Tibial nerve (tissue), 4 donors: ENCODE measurements around the gene CEP78. TPM values are rescaled to one million over a fixed set of nuclear protein-coding genes. Genes with fewer than 3 reads are reported as not detected.
A peak's percentile ranks its signal among the peaks of the same experiment; 100 is the strongest.

Experiments used
- DNase-seq, 2 donors: peaks; one replicate each; pipeline ENCODE4 v3.0.0-alpha.2; 2019; ENCODE audit warnings: low spot score in 2 of 2
- H3K27ac ChIP-seq, 4 donors: fragments of 200-600 bp; sonication (generic) in 3 of 4; one replicate each; pipeline ENCODE4 v1.5.1; 2017 to 2019; ENCODE audit warnings: mild to moderate bottlenecking in 1 of 4
- H3K27me3 ChIP-seq, 2 donors: fragments of 200-600 bp; sonication (generic) in 1 of 2; one replicate each; pipeline versions ENCODE4 v1.5.1 to v1.6.0; 2017 to 2019
- H3K36me3 ChIP-seq, 3 donors: fragments of 200-600 bp; sonication (generic); one replicate each; pipeline ENCODE4 v1.5.1; 2018 to 2019
- H3K4me1 ChIP-seq, 4 donors: fragments of 200-600 bp; sonication (generic) in 3 of 4; one replicate each; pipeline ENCODE4 v1.5.1; 2017 to 2019
- H3K4me3 ChIP-seq, 4 donors: fragments of 200-600 bp; sonication (generic) in 3 of 4; one replicate each; pipeline ENCODE4 v1.5.1; 2017 to 2019; ENCODE audit warnings: mild to moderate bottlenecking in 1 of 4, moderate library complexity in 1 of 4
- H3K9me3 ChIP-seq, 4 donors: fragments of 200-600 bp; sonication (generic) in 3 of 4; one replicate each; pipeline ENCODE4 v1.5.1; 2017 to 2019
- EP300 ChIP-seq, 2 donors: sonication (generic); formaldehyde crosslinking; IDR thresholded peaks; one replicate each; pipeline ENCODE4 v1.6.1; 2017; ENCODE audit warnings: antibody characterized with exemption in 2 of 2, mild to moderate bottlenecking in 1 of 2
- POLR2A ChIP-seq, 2 donors: fragments of 450-650 bp; IDR thresholded peaks; one replicate each; pipeline ENCODE4 v1.6.1; 2017; ENCODE audit warnings: antibody characterized with exemption in 2 of 2, mild to moderate bottlenecking in 2 of 2, moderate library complexity in 2 of 2
- WGBS, 2 donors: methylation state at CpG; one replicate each; pipeline ENCODE4 v1.1.5; 2018; 5-methylcytosine and 5-hydroxymethylcytosine counted together
- total RNA-seq, 4 donors: library from RNA; depleted of rRNA; stranded (reverse); fragments of >200 nt; gene quantifications; one replicate each; pipeline ENCODE4 v1.1.0, GENCODE V29; 2016
- TF ChIP-seq, protein P1 (sequence below), 5 experiments: fragments of 200-600 bp in 3 of 5; fragments of 450-650 bp in 2 of 5; sonication (generic) in 3 of 5; IDR thresholded peaks; one replicate each; pipeline ENCODE4 v1.5.1; 2016 to 2019; ENCODE audit warnings: antibody characterized with exemption in 5 of 5, mild to moderate bottlenecking in 3 of 5, moderate library complexity in 2 of 5

The CEP78 gene
- total RNA-seq, 4 donors from 2014 or later = 8.8 to 21.3 (median 13.3) TPM

DNA sequence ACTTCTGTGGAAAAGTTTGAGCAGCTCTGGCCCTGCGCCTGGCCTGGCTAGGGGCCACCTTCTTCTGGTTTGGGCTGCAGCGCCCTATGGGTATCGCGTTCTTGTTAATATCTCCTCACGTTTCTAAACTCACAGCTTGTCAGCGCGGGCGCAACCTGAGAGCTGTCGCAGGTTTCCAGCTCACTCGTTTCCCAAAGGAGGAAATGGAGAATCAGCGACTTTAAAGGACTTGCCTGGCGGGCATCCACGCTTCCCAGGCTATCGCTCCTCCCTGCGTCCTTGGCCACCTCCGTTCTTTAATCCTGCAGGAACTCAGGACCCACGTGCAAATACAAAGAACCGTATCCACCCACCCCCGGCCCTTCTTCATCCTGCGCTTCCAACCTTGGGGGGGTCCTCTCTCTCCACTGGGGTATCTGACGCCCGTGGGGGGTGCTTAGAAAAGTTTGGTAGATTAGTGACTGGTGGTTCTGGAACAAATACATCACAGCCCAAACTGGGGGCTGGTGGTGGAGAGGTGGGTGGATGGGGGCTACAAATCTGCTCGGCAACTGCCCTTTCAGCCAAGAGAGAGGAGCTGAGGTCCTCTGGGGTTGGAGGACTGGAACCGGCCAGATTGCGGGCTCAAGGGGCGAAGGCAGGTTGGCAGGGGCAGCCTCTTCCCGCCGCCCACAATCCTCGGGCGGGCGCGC, 60.5 kb downstream of the CEP78 start:
- no peak for DNase-seq
- Histone ChIP-seq H3K27ac (peak overlapping the region in 3 of 4 donors; percentile 39 to 74 (median 48)), H3K27me3 (peaks cover 0 to 6% of the 10 kb centered on the region in 2 donors), H3K4me1 (peaks cover 0 to 34% (median 8%) of the 10 kb centered on the region in 4 donors), H3K9me3 (no peaks in the 10 kb centered on the region), H3K36me3 (no peaks in the 10 kb centered on the region), H3K4me3 (peak overlapping the region; percentile 40 to 68 (median 56))
- WGBS, 2 donors = 1 to 6% methylated on average over 32 of the region's 32 CpGs
- TF ChIP-seq EP300 (IDR thresholded peaks at IDR 0.05) (no peak), POLR2A (IDR thresholded peaks at IDR 0.05) (no peak)
- TF ChIP-seq, protein P1, sequence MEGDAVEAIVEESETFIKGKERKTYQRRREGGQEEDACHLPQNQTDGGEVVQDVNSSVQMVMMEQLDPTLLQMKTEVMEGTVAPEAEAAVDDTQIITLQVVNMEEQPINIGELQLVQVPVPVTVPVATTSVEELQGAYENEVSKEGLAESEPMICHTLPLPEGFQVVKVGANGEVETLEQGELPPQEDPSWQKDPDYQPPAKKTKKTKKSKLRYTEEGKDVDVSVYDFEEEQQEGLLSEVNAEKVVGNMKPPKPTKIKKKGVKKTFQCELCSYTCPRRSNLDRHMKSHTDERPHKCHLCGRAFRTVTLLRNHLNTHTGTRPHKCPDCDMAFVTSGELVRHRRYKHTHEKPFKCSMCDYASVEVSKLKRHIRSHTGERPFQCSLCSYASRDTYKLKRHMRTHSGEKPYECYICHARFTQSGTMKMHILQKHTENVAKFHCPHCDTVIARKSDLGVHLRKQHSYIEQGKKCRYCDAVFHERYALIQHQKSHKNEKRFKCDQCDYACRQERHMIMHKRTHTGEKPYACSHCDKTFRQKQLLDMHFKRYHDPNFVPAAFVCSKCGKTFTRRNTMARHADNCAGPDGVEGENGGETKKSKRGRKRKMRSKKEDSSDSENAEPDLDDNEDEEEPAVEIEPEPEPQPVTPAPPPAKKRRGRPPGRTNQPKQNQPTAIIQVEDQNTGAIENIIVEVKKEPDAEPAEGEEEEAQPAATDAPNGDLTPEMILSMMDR (IDR thresholded peaks at IDR 0.05) = no peak

DNA sequence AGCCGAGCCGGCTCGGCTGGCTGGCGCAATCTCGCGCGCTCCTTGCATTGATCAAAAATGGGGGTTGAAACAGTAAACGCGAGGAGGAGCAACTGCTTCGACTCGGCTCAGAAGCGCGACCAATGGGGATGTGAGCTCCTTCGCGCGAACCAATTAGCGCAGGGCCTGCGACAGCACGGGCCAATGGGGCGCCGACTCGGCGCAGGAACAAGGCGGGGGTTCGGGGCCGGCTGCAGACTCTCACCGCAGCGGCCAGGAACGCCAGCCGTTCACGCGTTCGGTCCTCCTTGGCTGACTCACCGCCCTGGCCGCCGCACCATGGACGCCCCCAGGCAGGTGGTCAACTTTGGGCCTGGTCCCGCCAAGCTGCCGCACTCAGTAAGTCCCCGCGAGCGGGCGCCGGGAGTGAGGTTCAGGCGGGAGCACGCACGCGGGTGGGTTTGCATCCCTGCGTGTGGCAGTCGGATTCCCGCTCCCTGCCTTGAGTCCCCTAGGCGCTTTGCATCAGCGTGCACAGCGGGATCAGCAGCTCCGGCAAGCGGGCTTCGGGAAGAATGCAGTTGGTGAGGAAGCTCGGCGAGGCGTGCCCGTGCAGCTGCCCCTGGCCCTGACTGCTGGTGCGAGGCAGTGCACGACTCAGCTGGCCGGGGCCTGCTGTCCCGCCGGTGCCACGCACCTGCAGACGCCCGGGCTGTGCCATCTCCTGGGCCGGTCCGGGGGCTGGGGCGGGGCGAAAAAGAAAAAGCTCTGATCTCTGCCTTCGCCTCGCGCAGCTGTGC, 61.2 kb downstream of the CEP78 start, which contains the start of gene PSAT1:
Gene PSAT1, plus strand, starts transcription at position 233 of the 779 bp plus-strand sequence. Its CDS starts 86 bp downstream, at position 319.
- H3K36me3 ChIP-seq = no peaks in the 10 kb centered on the region
- peak; percentile 62 to 66 for DNase-seq
- peak in 1 of 2 donors; percentile 44 for TF ChIP-seq EP300 (IDR thresholded peaks at IDR 0.05)
- TF ChIP-seq, protein P1 (IDR thresholded peaks at IDR 0.05) = peak in 3 of 5 experiments; percentile 6 to 46 (median 12)
- peak in 1 of 2 donors; percentile 49 for TF ChIP-seq POLR2A (IDR thresholded peaks at IDR 0.05)
- peaks cover 0 to 6% of the 10 kb centered on the region in 2 donors for H3K27me3 ChIP-seq
- H3K4me1 ChIP-seq = peaks cover 0 to 34% (median 8%) of the 10 kb centered on the region in 4 donors
- peak within 1 kb of the TSS; percentile 16 to 74 (median 57) for H3K27ac ChIP-seq
- 0 to 1% methylated on average over 57 to 64 of the region's 76 CpGs for WGBS, 2 donors
- no peaks in the 10 kb centered on the region for H3K9me3 ChIP-seq
- peak within 1 kb of the TSS; percentile 40 to 68 (median 56) for H3K4me3 ChIP-seq

DNA sequence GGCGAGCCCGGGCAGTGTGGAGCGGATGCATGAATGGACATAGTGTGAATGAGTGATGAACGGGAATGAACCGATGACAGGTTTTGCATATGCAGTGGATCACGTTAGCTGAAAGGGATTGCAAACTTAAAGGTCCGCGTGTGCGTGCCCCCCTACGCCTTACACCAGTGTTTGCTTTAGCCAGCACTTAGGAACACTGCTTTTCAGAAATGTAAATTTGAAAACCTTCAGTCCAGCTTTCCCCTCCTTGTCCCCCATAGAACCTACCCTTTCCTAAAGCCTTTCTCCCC, 61.7 kb downstream of the CEP78 start:
- TF ChIP-seq POLR2A (IDR thresholded peaks at IDR 0.05) (no peak), EP300 (IDR thresholded peaks at IDR 0.05) (no peak)
- TF ChIP-seq, protein P1 (IDR thresholded peaks at IDR 0.05) = no peak
- H3K27me3 ChIP-seq = peaks cover 0 to 6% of the 10 kb centered on the region in 2 donors
- H3K4me3 ChIP-seq = peak overlapping the region; percentile 40 to 68 (median 56)
- no peaks in the 10 kb centered on the region for H3K36me3 ChIP-seq
- H3K9me3 ChIP-seq = no peaks in the 10 kb centered on the region
- 0% methylated on average over 10 of the region's 10 CpGs for WGBS, 2 donors
- no peak for DNase-seq
- H3K27ac ChIP-seq = peak overlapping the region in 3 of 4 donors; percentile 13 to 74 (median 66)
- peaks cover 0 to 34% (median 8%) of the 10 kb centered on the region in 4 donors for H3K4me1 ChIP-seq

DNA sequence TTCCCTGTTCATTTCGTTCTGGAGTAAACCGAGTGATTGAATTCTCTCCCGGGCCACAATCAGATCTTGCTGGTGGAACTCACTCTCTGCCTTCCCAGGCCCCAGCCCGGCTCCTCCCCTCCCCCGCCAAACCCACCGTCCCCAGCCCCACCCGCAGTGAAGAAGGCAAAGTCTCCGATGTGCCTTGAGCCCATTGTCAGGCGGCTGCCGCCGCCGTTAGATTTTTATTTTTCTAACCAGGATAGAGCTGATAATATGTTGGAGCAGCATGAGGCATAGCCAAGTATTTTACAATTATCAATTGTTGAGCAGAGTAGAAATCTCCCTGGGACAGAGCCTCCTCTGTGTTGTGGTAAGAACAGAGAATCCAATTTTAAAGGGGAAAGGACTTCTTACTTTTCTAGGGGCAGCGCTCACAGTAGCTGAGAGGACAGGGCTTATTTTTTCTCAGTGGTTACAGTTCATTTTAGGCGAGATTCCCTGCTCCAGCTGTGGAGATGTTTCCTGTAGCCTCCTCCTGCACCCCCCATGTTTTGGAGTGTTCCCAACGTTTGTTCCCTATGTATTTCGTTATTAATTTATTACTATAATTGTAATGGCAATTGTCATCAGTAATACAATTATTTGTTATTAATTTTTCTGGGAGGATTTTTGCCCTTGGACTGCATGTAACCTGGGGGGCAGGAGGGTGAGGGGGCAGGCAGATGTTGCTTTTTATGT, 62.3 kb downstream of the CEP78 start:
- 5% methylated on average over 16 of the region's 16 CpGs for WGBS, 2 donors

DNA sequence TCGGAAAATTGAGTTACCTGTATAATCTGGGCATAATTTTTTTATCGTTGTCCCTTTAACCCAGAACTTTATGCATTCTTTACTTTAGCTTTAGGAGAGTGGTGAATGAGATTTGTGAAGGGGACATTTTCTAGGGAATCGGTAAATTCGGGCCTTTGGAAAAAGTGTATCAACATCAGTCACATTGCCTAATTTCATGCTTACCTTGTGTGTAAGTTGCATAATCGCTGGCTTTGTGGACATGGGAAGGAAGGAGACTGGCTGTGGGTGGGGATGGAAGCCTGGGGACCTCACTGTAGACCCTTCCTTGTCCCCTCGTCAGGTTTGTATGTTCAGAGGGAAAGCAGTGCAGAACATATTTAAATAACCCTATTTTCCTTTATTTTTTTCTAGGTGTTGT, 64.3 kb downstream of the CEP78 start:
- Histone ChIP-seq H3K36me3 (peaks cover 0 to 14% (median 0%) of the 10 kb centered on the region in 3 donors), H3K27me3 (peaks cover 0 to 6% of the 10 kb centered on the region in 2 donors), H3K9me3 (no peaks in the 10 kb centered on the region), H3K4me3 (no peak overlapping the region), H3K27ac (no peak overlapping the region), H3K4me1 (peaks cover 0 to 34% (median 8%) of the 10 kb centered on the region in 4 donors)
- TF ChIP-seq, protein P1 (IDR thresholded peaks at IDR 0.05) = no peak
- no peak for TF ChIP-seq EP300 (IDR thresholded peaks at IDR 0.05)
- TF ChIP-seq POLR2A (IDR thresholded peaks at IDR 0.05) = no peak
- 93 to 96% methylated on average over 6 of the region's 6 CpGs for WGBS, 2 donors
- DNase-seq = no peak

More for the DNA sequence above, 62.3 kb downstream of the CEP78 start:
- no peaks in the 10 kb centered on the region for H3K36me3 ChIP-seq
- TF ChIP-seq POLR2A (IDR thresholded peaks at IDR 0.05) = no peak
- no peak for TF ChIP-seq EP300 (IDR thresholded peaks at IDR 0.05)
- H3K9me3 ChIP-seq = no peaks in the 10 kb centered on the region
- H3K4me1 ChIP-seq = peaks cover 0 to 34% (median 8%) of the 10 kb centered on the region in 4 donors
- peaks cover 0 to 6% of the 10 kb centered on the region in 2 donors for H3K27me3 ChIP-seq
- peak overlapping the region; percentile 13 to 74 (median 41) for H3K27ac ChIP-seq
- H3K4me3 ChIP-seq = peak overlapping the region; percentile 40 to 68 (median 56)
- DNase-seq = no peak
